ENCODE results near the gene RNF182. TPM values are rescaled to one million over a fixed set of nuclear protein-coding genes. Genes with fewer than 3 reads are reported as not detected.

The RNF182 gene
- total RNA-seq, 2 donors from 2014 or later = not detected

GRCh38 chr6:13978787-13979186 lies 54.0 kb downstream of the RNF182 start:
- Histone ChIP-seq H3K4me1 (ENCODE audit: control insufficient read depth in 1 of 2, low read depth in 2 of 2) (no peaks in the 10 kb centered on the region), H3K4me3 (no peak overlapping the region), H3K27ac (no peak overlapping the region), H3K27me3 (replicated peaks; ENCODE audit: insufficient read depth) (no peaks in the 10 kb centered on the region), H3K9me3 (no peaks in the 10 kb centered on the region), H3K36me3 (no peaks in the 10 kb centered on the region)
- DNase-seq (ENCODE audit: low spot score) = no peak
- no peak for ATAC-seq (ENCODE audit: insufficient number of reproducible peaks, low FRiP score, low read depth)
- no peak for TF ChIP-seq CTCF (IDR thresholded peaks at IDR 0.05)

GRCh38 chr6:13979284-13980171 lies 54.8 kb downstream of the RNF182 start:
- H3K27me3 ChIP-seq (replicated peaks; ENCODE audit: insufficient read depth) = no peaks in the 10 kb centered on the region
- no peaks in the 10 kb centered on the region for H3K4me1 ChIP-seq (ENCODE audit: control insufficient read depth in 1 of 2, low read depth in 2 of 2)
- DNase-seq (ENCODE audit: low spot score) = no peak
- TF ChIP-seq CTCF (IDR thresholded peaks at IDR 0.05) = no peak
- no peaks in the 10 kb centered on the region for H3K9me3 ChIP-seq
- no peak overlapping the region for H3K4me3 ChIP-seq
- no peak for ATAC-seq (ENCODE audit: insufficient number of reproducible peaks, low FRiP score, low read depth)
- H3K36me3 ChIP-seq = no peaks in the 10 kb centered on the region
- H3K27ac ChIP-seq = no peak overlapping the region

DNA sequence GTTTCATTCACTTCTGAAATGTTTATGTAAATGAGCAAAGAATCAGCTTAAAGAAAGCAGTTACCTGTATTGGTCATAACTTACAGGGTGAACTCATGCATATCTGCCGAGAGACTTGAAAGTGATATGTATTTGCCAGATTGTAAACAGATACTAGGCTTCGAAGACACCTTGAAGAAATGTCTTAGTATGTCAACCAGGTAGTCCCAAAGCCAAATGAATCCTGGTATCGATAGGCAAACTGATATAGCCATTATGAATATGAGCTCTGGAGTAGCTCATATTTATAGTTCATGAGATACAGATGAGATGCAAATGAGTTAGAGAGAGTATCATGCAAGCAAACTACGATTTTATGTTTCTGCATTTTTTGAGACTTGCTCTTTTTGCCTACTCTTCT lies 55.8 kb downstream of the RNF182 start:
- no peak for TF ChIP-seq CTCF (IDR thresholded peaks at IDR 0.05)
- Histone ChIP-seq H3K9me3 (no peaks in the 10 kb centered on the region), H3K27ac (no peak overlapping the region), H3K4me1 (ENCODE audit: control insufficient read depth in 1 of 2, low read depth in 2 of 2) (no peaks in the 10 kb centered on the region), H3K27me3 (replicated peaks; ENCODE audit: insufficient read depth) (no peaks in the 10 kb centered on the region), H3K4me3 (no peak overlapping the region), H3K36me3 (no peaks in the 10 kb centered on the region)
- ATAC-seq (ENCODE audit: insufficient number of reproducible peaks, low FRiP score, low read depth) (no peak), DNase-seq (ENCODE audit: low spot score) (no peak)

GRCh38 chr6:13985663-13986325 lies 61.0 kb downstream of the RNF182 start:
- Histone ChIP-seq H3K27me3 (replicated peaks; ENCODE audit: insufficient read depth) (no peaks in the 10 kb centered on the region), H3K36me3 (no peaks in the 10 kb centered on the region), H3K4me1 (ENCODE audit: control insufficient read depth in 1 of 2, low read depth in 2 of 2) (no peaks in the 10 kb centered on the region), H3K9me3 (no peaks in the 10 kb centered on the region), H3K27ac (no peak overlapping the region), H3K4me3 (no peak overlapping the region)
- no peak for TF ChIP-seq CTCF (IDR thresholded peaks at IDR 0.05)
- DNase-seq (ENCODE audit: low spot score) (no peak), ATAC-seq (ENCODE audit: insufficient number of reproducible peaks, low FRiP score, low read depth) (no peak)

GRCh38 chr6:13986700-13987399 lies 62.1 kb downstream of the RNF182 start:
- Histone ChIP-seq H3K4me3 (no peak overlapping the region), H3K36me3 (no peaks in the 10 kb centered on the region), H3K27me3 (replicated peaks; ENCODE audit: insufficient read depth) (no peaks in the 10 kb centered on the region), H3K27ac (no peak overlapping the region), H3K9me3 (no peaks in the 10 kb centered on the region), H3K4me1 (ENCODE audit: control insufficient read depth in 1 of 2, low read depth in 2 of 2) (no peaks in the 10 kb centered on the region)
- DNase-seq (ENCODE audit: low spot score) (no peak), ATAC-seq (ENCODE audit: insufficient number of reproducible peaks, low FRiP score, low read depth) (no peak)
- TF ChIP-seq CTCF (IDR thresholded peaks at IDR 0.05) = no peak

Data from thoracic aorta (tissue), 2 donors.